ENCODE results near the gene SPACA4.

DNA sequence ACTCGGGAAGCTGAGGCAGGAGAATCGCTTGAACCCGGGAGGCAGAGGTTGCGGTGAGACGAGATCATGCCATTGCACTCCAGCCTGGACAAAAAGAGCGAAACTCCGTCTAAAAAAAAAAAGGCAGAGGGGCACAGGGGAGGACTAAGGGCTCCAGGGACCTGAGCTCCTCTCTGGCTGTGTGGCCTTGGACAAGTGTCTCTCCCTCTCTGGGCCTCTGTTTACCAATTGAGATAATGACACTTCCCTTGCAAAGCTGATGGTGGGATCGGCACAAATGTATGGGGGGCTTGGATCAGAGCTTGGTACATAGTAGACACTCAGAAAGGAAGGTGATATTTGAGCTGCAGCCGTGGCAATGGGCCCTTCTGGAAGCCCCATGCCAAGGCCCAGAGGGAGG lies 11.4 kb upstream of the SPACA4 start:
- TF ChIP-seq, protein P1, sequence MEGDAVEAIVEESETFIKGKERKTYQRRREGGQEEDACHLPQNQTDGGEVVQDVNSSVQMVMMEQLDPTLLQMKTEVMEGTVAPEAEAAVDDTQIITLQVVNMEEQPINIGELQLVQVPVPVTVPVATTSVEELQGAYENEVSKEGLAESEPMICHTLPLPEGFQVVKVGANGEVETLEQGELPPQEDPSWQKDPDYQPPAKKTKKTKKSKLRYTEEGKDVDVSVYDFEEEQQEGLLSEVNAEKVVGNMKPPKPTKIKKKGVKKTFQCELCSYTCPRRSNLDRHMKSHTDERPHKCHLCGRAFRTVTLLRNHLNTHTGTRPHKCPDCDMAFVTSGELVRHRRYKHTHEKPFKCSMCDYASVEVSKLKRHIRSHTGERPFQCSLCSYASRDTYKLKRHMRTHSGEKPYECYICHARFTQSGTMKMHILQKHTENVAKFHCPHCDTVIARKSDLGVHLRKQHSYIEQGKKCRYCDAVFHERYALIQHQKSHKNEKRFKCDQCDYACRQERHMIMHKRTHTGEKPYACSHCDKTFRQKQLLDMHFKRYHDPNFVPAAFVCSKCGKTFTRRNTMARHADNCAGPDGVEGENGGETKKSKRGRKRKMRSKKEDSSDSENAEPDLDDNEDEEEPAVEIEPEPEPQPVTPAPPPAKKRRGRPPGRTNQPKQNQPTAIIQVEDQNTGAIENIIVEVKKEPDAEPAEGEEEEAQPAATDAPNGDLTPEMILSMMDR (conservative IDR thresholded peaks at IDR 0.05; ENCODE audit: low read depth, low read length) = no peak
- TF ChIP-seq CHD1 (IDR thresholded peaks at IDR 0.05; ENCODE audit: low read depth, low read length) (no peak), RFX5 (IDR thresholded peaks at IDR 0.05; ENCODE audit: low read depth, low read length) (no peak), POLR2A (IDR thresholded peaks at IDR 0.05; ENCODE audit: low read depth, low read length) (no peak), CEBPB (IDR thresholded peaks at IDR 0.05; ENCODE audit: low read depth, low read length) (no peak), MAFK (IDR thresholded peaks at IDR 0.05; ENCODE audit: low read depth, low read length) (no peak), NFE2L2 (IDR thresholded peaks at IDR 0.05; ENCODE audit: low read depth, low read length) (no peak), RAD21 (IDR thresholded peaks at IDR 0.05; ENCODE audit: low read length) (no peak), MAZ (IDR thresholded peaks at IDR 0.05; ENCODE audit: borderline replicate concordance, low read depth, low read length) (no peak), FOS (IDR thresholded peaks at IDR 0.05; ENCODE audit: low read depth, low read length) (no peak), MXI1 (IDR thresholded peaks at IDR 0.05; ENCODE audit: borderline replicate concordance, low read depth, low read length) (no peak), RCOR1 (IDR thresholded peaks at IDR 0.05; ENCODE audit: insufficient replicate concordance, low read length) (no peak), BHLHE40 (IDR thresholded peaks at IDR 0.05; ENCODE audit: low read depth, low read length) (no peak)
- TF ChIP-seq, protein P2, sequence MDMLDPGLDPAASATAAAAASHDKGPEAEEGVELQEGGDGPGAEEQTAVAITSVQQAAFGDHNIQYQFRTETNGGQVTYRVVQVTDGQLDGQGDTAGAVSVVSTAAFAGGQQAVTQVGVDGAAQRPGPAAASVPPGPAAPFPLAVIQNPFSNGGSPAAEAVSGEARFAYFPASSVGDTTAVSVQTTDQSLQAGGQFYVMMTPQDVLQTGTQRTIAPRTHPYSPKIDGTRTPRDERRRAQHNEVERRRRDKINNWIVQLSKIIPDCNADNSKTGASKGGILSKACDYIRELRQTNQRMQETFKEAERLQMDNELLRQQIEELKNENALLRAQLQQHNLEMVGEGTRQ (IDR thresholded peaks at IDR 0.05; ENCODE audit: low read depth, low read length) = no peak
